Heart left ventricle (tissue), 13 donors: ENCODE measurements around the gene SH3RF3.

Experiments
- POLR2A ChIP-seq, 2 donors: fragments of 450-650 bp; IDR thresholded peaks; one replicate each; pipeline ENCODE4 v1.6.1; 2017; ENCODE audit warnings: antibody characterized with exemption in 2 of 2, mild to moderate bottlenecking in 2 of 2, moderate library complexity in 2 of 2
- TF ChIP-seq, protein P1 (sequence below), 12 donors: fragments of 200-600 bp; sonication (generic) in 4 of 12; IDR thresholded peaks; one replicate each; pipeline versions ENCODE4 v1.5.0 to v1.8.0; 2018 to 2022; ENCODE audit warnings: antibody characterized with exemption in 12 of 12, mild to moderate bottlenecking in 5 of 12
- donor health status: ischemic (EF 13 %, LVEDD 7.1; RV severe dilation, severe dysfunction).
- donor health status: DM: no; HTN: yes; CAD: no.
- donor health status: DM: no; HTN: no; CAD: no.
- donor health status: ischemic (EF 25% LVEDD 6.9; RV normal size, moderate dysfunction).
- donor health status: ischemic (EF 25% LVEDD 5.7; RV mildly dilated, moderate dysfunction).
- donor health status: ischemic (EF 35%, LVEDD 5.7; RV mildly dilated, moderate dysfunction).
- donor health status: nonischemic (EF 11% LVEDD 7.7; RV severe dilation, severe dysfunction).
- donor health status: DM: yes; HTN: yes; CAD: no.
- donor health status: PGD.
- donor health status: ischemic (EF 29% LVEDD 5.4; RV normal size, mild dysfunction).
- donor health status: nonischemic (EF 23%, LVEDD 6.1; RV moderate dilation, normal function).

DNA sequence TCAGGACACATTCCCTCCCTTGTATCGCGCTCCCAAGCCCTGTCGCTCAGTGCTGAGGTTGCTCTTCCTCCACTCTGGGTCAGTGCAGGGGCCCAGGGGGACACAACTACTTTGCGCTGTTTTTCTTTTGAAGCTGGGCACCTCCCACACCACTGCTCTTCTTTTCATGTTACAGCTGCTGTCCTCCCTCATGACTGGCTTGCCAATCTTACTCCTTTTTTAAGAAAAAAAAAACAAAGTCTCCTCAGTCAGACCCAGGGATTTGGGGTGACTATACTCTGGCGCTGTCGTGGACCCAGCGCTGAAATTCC is 264.6 kb downstream of the SH3RF3 start:
- TF ChIP-seq, protein P1, sequence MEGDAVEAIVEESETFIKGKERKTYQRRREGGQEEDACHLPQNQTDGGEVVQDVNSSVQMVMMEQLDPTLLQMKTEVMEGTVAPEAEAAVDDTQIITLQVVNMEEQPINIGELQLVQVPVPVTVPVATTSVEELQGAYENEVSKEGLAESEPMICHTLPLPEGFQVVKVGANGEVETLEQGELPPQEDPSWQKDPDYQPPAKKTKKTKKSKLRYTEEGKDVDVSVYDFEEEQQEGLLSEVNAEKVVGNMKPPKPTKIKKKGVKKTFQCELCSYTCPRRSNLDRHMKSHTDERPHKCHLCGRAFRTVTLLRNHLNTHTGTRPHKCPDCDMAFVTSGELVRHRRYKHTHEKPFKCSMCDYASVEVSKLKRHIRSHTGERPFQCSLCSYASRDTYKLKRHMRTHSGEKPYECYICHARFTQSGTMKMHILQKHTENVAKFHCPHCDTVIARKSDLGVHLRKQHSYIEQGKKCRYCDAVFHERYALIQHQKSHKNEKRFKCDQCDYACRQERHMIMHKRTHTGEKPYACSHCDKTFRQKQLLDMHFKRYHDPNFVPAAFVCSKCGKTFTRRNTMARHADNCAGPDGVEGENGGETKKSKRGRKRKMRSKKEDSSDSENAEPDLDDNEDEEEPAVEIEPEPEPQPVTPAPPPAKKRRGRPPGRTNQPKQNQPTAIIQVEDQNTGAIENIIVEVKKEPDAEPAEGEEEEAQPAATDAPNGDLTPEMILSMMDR (IDR thresholded peaks at IDR 0.05) = no peak
- no peak for TF ChIP-seq POLR2A (IDR thresholded peaks at IDR 0.05)
